Gastrocnemius medialis (tissue), 4 donors: Measurements from ENCODE around the gene ERI3. TPM values are rescaled to one million over a fixed set of nuclear protein-coding genes. Genes with fewer than 3 reads are reported as not detected.

Experiments used
- ATAC-seq, 2 donors: fragments of 150-250 bp; one replicate each; pipeline ENCODE4 v1.9.1; 2016
- DNase-seq, 2 donors: peaks; one replicate each; pipeline ENCODE4 v3.0.0-alpha.2; 2019
- H3K27ac ChIP-seq, 4 donors: fragments of 200-600 bp; sonication (generic); 1 replicate in 1 of 4; 2 replicates in 3 of 4; pipeline ENCODE4 v1.5.1; 2016 to 2018; ENCODE audit warnings: mild to moderate bottlenecking in 2 of 4, moderate library complexity in 1 of 4
- H3K27me3 ChIP-seq, 3 donors: fragments of 200-600 bp; sonication (generic) in 2 of 3; 1 replicate in 1 of 3; 2 replicates in 2 of 3; pipeline versions ENCODE4 v1.5.1 to v1.6.0; 2016 to 2019; ENCODE audit warnings: mild to moderate bottlenecking in 1 of 3, moderate library complexity in 1 of 3
- H3K36me3 ChIP-seq, 2 donors: fragments of 200-600 bp; sonication (generic) in 1 of 2; one replicate each; pipeline ENCODE4 v1.5.1; 2017 to 2018
- H3K4me1 ChIP-seq, 2 donors: fragments of 200-600 bp; sonication (generic) in 1 of 2; one replicate each; pipeline ENCODE4 v1.5.1; 2016 to 2017; ENCODE audit warnings: mild to moderate bottlenecking in 2 of 2
- H3K4me3 ChIP-seq, 4 donors: fragments of 200-600 bp; sonication (generic) in 3 of 4; 1 replicate in 1 of 4; 2 replicates in 3 of 4; pipeline ENCODE4 v1.5.1; 2016 to 2019; ENCODE audit warnings: mild to moderate bottlenecking in 2 of 4
- H3K9me3 ChIP-seq, 3 donors: fragments of 200-600 bp; sonication (generic) in 2 of 3; 1 replicate in 1 of 3; 2 replicates in 2 of 3; pipeline ENCODE4 v1.5.1; 2016 to 2019
- CTCF ChIP-seq, 5 experiments: fragments of 450-650 bp in 3 of 5; fragments of 200-600 bp in 2 of 5; sonication (generic) in 2 of 5; IDR thresholded peaks in 4 of 5; conservative IDR thresholded peaks in 1 of 5; 1 replicate in 4 of 5; 2 replicates in 1 of 5; pipeline ENCODE4 v1.5.1; 2016 to 2019; ENCODE audit warnings: antibody characterized with exemption in 5 of 5, mild to moderate bottlenecking in 3 of 5, moderate library complexity in 3 of 5
- POLR2A ChIP-seq, 2 donors: fragments of 450-650 bp; IDR thresholded peaks; one replicate each; pipeline ENCODE4 v1.6.1; 2017; ENCODE audit warnings: antibody characterized with exemption in 2 of 2, mild to moderate bottlenecking in 2 of 2, moderate library complexity in 2 of 2
- in situ Hi-C, 4 donors: fragments of 200-750 bp; cut with MboI; loops; one replicate each; pipeline versions ENCODE4 v1.15.0 to v1.8.0; 2017; ENCODE audit warnings: low sequenced_read_pairs in 4 of 4
- intact Hi-C: fragments of 100-400 bp; cut with DNase I; formaldehyde crosslinking; loops from one replicate; pipeline ENCODE4 v1.15.1; 2023; ENCODE audit warnings: low total_unique reads
- total RNA-seq, 4 donors: library from RNA; depleted of rRNA; stranded (reverse); fragments of >200 nt; gene quantifications; one replicate each; pipeline versions ENCODE4 v1.1.0 to v1.2.3, GENCODE V29; 2016

ERI3 gene
- total RNA-seq, 4 donors from 2014 or later: 53.8 to 101 (median 79.8) TPM

- Histone ChIP-seq H3K4me3 (no peak overlapping the region), H3K9me3 (no peaks in the 10 kb centered on the region), H3K4me1 (no peaks in the 10 kb centered on the region), H3K27me3 (no peaks in the 10 kb centered on the region), H3K36me3 (peaks cover 0 to 32% of the 10 kb centered on the region in 2 donors), H3K27ac (no peak overlapping the region)
- TF ChIP-seq CTCF (IDR thresholded peaks at IDR 0.05 in 4 of 5, conservative IDR thresholded peaks at IDR 0.05 in 1 of 5): no peak
- no peak for TF ChIP-seq POLR2A (IDR thresholded peaks at IDR 0.05)
- in situ Hi-C loops: no loop called here
- ATAC-seq (no peak), DNase-seq (no peak)
- intact Hi-C loops: no loop called here
These were observed 71.4 kb downstream of the ERI3 start for GRCh38 chr1:44283524-44284173.

- in situ Hi-C loops: no loop called here
- intact Hi-C loops: no loop called here
These were observed 72.2 kb downstream of the ERI3 start for GRCh38 chr1:44282704-44283426.

GRCh38 chr1:44281962-44282703 lies 72.9 kb downstream of the ERI3 start:
- Histone ChIP-seq H3K9me3 (no peaks in the 10 kb centered on the region), H3K27ac (no peak overlapping the region), H3K27me3 (no peaks in the 10 kb centered on the region), H3K36me3 (peaks cover 0 to 32% of the 10 kb centered on the region in 2 donors), H3K4me1 (peaks cover 0 to 4% of the 10 kb centered on the region in 2 donors), H3K4me3 (no peak overlapping the region)
- in situ Hi-C loops: no loop called here
- TF ChIP-seq POLR2A (IDR thresholded peaks at IDR 0.05) (no peak), CTCF (IDR thresholded peaks at IDR 0.05 in 4 of 5, conservative IDR thresholded peaks at IDR 0.05 in 1 of 5) (no peak)
- DNase-seq: no peak
- intact Hi-C loops: no loop called here
- peak in 1 of 2 donors; percentile 74 for ATAC-seq

More at GRCh38 chr1:44282704-44283426, 72.2 kb downstream of the ERI3 start:
- Histone ChIP-seq H3K36me3 (peaks cover 0 to 32% of the 10 kb centered on the region in 2 donors), H3K27me3 (no peaks in the 10 kb centered on the region), H3K27ac (no peak overlapping the region), H3K4me1 (no peaks in the 10 kb centered on the region), H3K9me3 (no peaks in the 10 kb centered on the region), H3K4me3 (no peak overlapping the region)
- TF ChIP-seq CTCF (IDR thresholded peaks at IDR 0.05 in 4 of 5, conservative IDR thresholded peaks at IDR 0.05 in 1 of 5): no peak
- no peak for TF ChIP-seq POLR2A (IDR thresholded peaks at IDR 0.05)
- DNase-seq (no peak), ATAC-seq (no peak)

GRCh38 chr1:44276901-44277300 lies 78.2 kb downstream of the ERI3 start:
- DNase-seq (no peak), ATAC-seq (no peak)
- in situ Hi-C loops (no loop called here), intact Hi-C loops (no loop called here)
- Histone ChIP-seq H3K4me3 (no peak overlapping the region), H3K36me3 (no peaks in the 10 kb centered on the region), H3K27me3 (no peaks in the 10 kb centered on the region), H3K27ac (no peak overlapping the region), H3K4me1 (peaks cover 8 to 23% of the 10 kb centered on the region in 2 donors), H3K9me3 (no peaks in the 10 kb centered on the region)
- TF ChIP-seq CTCF (IDR thresholded peaks at IDR 0.05 in 4 of 5, conservative IDR thresholded peaks at IDR 0.05 in 1 of 5) (no peak), POLR2A (IDR thresholded peaks at IDR 0.05) (no peak)
